Mucosa of descending colon (tissue), 3 donors: Measurements from ENCODE around the gene KIAA0040. TPM values are rescaled to one million over a fixed set of nuclear protein-coding genes. Genes with fewer than 3 reads are reported as not detected.

ENCODE experiments used
- ATAC-seq: fragments of 200-7000 bp; cut with Tn5 transposase; one replicate; pipeline ENCODE4 v1.9.1; 2020; ENCODE audit warnings: mild to moderate bottlenecking, moderate library complexity
- DNase-seq, 3 donors: peaks; one replicate each; pipeline ENCODE4 v3.0.0-alpha.2; 2020
- H3K36me3 ChIP-seq: fragments of 200-600 bp; one replicate; pipeline ENCODE4 v1.8.0; 2021; ENCODE audit warnings: low read depth, mild to moderate bottlenecking
- H3K4me1 ChIP-seq: fragments of 200-600 bp; one replicate; pipeline ENCODE4 v1.8.0; 2021; ENCODE audit warnings: low read depth, mild to moderate bottlenecking
- H3K4me3 ChIP-seq: fragments of 200-600 bp; one replicate; pipeline ENCODE4 v1.8.0; 2021; ENCODE audit warnings: mild to moderate bottlenecking
- H3K9me3 ChIP-seq: fragments of 200-600 bp; one replicate; pipeline ENCODE4 v1.8.0; 2021; ENCODE audit warnings: mild to moderate bottlenecking
- intact Hi-C, 2 donors: fragments of 100-400 bp; cut with DNase I in 1 of 2; cut with micrococcal nuclease in 1 of 2; formaldehyde crosslinking; loops; one replicate each; pipeline versions ENCODE4 v1.11.0 to v1.11.1; 2022; cut with DNase I, micrococcal nuclease
- total RNA-seq, 3 donors: library from RNA; stranded (reverse); fragmentation: NEBNext Ultra II Directional in 2 of 3; extraction: Animal tissue kit (Norgen Biotek cat#: 25700) in 2 of 3; gene quantifications; one replicate each; pipeline versions ENCODE4 v1.2.1 to v1.2.4, GENCODE V29; 2021 to 2023
- TF ChIP-seq, protein P1 (sequence below): fragments of 200-600 bp; IDR thresholded peaks from one replicate; pipeline ENCODE4 v1.8.0; 2022; ENCODE audit warnings: antibody characterized with exemption, mild to moderate bottlenecking
- donor health status: DM: no; HTN: no; CAD: no; lungs with moderate emphysema.
- donor health status: DM: no; HTN: no; CAD: no.
- donor health status: DM: no; HTN: yes; CAD: no.

Gene KIAA0040
- total RNA-seq, 3 donors from 2014 or later, result 13.3 to 18.8 (median 13.3) TPM

DNA sequence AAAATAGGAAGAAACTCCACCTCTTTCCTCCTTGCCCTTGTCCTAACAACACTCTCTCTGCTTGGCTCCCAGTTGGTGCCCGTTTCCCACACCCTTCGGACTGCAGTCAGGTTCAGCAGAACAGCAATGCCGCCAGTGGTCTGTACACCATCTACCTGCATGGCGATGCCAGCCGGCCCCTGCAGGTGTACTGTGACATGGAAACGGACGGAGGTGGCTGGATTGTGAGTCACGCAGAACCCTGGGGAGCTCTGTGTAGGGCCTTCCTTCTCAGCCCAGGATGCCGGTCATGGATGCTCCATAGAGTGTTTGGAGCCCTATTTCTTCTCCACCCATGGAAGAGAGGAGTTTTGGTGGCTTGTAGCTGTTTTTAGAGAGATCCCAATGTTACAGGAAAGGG is 64.1 kb downstream of the KIAA0040 start:
- intact Hi-C loops, result loop anchor here (10.0 kb wide), 1 partner anchor 94 kb away; no protein-coding TSS in a partner anchor
- Histone ChIP-seq H3K9me3 (no peaks in the 10 kb centered on the region), H3K4me3 (no peak overlapping the region), H3K36me3 (no peaks in the 10 kb centered on the region), H3K4me1 (no peaks in the 10 kb centered on the region)
- no peak for ATAC-seq
- DNase-seq, result no peak
- TF ChIP-seq, protein P1, sequence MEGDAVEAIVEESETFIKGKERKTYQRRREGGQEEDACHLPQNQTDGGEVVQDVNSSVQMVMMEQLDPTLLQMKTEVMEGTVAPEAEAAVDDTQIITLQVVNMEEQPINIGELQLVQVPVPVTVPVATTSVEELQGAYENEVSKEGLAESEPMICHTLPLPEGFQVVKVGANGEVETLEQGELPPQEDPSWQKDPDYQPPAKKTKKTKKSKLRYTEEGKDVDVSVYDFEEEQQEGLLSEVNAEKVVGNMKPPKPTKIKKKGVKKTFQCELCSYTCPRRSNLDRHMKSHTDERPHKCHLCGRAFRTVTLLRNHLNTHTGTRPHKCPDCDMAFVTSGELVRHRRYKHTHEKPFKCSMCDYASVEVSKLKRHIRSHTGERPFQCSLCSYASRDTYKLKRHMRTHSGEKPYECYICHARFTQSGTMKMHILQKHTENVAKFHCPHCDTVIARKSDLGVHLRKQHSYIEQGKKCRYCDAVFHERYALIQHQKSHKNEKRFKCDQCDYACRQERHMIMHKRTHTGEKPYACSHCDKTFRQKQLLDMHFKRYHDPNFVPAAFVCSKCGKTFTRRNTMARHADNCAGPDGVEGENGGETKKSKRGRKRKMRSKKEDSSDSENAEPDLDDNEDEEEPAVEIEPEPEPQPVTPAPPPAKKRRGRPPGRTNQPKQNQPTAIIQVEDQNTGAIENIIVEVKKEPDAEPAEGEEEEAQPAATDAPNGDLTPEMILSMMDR, result no peak

DNA sequence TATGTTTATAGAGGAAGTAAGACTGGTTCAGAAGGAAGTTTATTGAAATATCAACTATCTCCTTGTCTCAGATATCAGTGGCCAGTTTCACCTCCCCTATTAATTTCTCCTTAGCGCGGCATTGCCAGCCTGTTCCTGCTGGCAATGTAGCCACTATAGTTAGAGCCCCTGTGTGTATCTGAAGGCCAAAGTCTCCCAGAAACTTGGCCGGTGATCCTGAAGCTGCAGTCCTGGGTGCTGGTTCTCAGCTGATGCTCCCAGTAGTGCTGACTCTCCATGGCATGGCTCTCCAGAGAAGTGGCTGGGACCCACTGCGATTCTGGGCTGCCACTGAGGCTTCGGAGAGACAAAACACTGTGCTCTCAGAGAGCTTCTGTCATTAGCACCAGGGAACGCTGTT is 65.0 kb downstream of the KIAA0040 start:
- TF ChIP-seq, protein P1, result no peak
- DNase-seq, result no peak
- no peak for ATAC-seq
- no peaks in the 10 kb centered on the region for H3K36me3 ChIP-seq
- no peak overlapping the region for H3K4me3 ChIP-seq
- intact Hi-C loops, result loop anchor here (10.0 kb wide), 1 partner anchor 93 kb away; no protein-coding TSS in a partner anchor
- H3K9me3 ChIP-seq, result no peaks in the 10 kb centered on the region
- H3K4me1 ChIP-seq, result no peaks in the 10 kb centered on the region

DNA sequence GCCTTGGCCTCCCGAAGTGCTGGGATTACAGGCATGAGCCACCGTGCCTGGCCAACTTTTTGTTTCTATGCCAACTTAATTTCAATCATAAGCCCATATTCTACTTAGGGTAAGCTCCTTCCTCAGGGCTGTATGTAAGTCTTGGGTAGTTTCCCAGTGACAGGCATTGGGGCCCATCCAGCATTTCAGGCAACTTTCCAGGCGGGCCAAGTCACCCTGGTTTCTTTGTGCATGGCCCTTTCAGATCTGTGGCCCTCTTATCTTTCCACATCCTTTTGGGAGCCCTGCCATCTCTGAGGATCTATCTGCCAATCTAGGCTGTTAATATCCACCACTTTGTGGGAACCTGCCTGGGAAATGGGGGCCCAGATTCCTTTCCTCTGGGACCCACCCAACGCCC is 66.2 kb downstream of the KIAA0040 start:
- intact Hi-C loops, result loop anchor here (10.0 kb wide), 1 partner anchor 92 kb away; no protein-coding TSS in a partner anchor
- TF ChIP-seq, protein P1, result no peak
- Histone ChIP-seq H3K4me3 (no peak overlapping the region), H3K36me3 (no peaks in the 10 kb centered on the region), H3K9me3 (no peaks in the 10 kb centered on the region), H3K4me1 (no peaks in the 10 kb centered on the region)
- ATAC-seq (no peak), DNase-seq (no peak)

DNA sequence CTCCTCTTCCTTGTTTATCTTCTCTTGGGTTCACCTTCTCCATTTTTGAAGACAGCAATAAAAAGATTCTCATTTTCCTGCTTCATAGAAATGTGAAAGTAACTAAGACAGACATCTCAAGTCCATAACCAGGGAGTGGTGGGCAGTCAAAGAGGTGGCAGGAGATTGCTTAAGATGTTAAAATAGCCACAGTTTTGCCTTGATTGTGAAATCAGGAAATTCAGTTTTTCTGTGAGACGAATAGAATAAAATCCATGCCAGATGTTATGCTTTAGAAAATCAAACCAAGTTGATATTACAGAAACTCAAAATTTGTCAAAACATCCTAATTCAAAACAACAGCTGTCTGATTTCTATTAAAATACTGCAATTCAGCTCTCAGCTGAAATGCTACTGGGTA is 67.7 kb downstream of the KIAA0040 start:
- no peaks in the 10 kb centered on the region for H3K4me1 ChIP-seq
- H3K9me3 ChIP-seq, result no peaks in the 10 kb centered on the region
- intact Hi-C loops, result loop anchor here (10.0 kb wide), 1 partner anchor 90 kb away; no protein-coding TSS in a partner anchor
- H3K4me3 ChIP-seq, result no peak overlapping the region
- no peaks in the 10 kb centered on the region for H3K36me3 ChIP-seq
- no peak for ATAC-seq
- TF ChIP-seq, protein P1, result no peak
- DNase-seq, result no peak

DNA sequence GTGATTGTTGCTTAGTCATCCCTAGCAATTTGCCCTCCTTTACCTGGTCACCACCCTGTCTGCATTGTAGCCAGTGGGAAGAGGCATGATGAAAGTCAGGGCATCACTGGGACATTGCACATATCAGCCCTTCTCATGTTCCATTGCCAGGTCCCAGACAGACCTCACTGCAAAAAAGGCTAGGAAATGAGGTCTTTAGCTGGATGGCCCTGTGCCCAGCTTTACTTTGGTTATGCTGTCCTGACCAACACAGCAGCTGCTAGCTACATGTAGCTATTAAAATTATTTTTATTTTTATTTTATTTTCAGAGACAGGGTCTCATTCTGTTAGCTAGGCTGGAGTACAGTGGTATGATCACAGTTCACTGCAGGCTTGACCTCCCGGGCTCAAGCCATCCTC is 72.1 kb downstream of the KIAA0040 start:
- Histone ChIP-seq H3K4me3 (no peak overlapping the region), H3K4me1 (no peaks in the 10 kb centered on the region), H3K36me3 (no peaks in the 10 kb centered on the region), H3K9me3 (no peaks in the 10 kb centered on the region)
- no peak for DNase-seq
- intact Hi-C loops, result loop anchor here (10.0 kb wide), 1 partner anchor 86 kb away; no protein-coding TSS in a partner anchor
- TF ChIP-seq, protein P1, result no peak
- ATAC-seq, result no peak
